Stimulated activated naive CD8-positive, alpha-beta T cell treated with anti-CD3 and anti-CD28 coated beads, Interleukin-15, Interleukin-2, amounts not matched to agents 100 U/mL and 50 U/mL, for 24 hours (primary cell): Measurements from ENCODE around the gene PTK6.
A peak's percentile ranks its signal among the peaks of the same experiment; 100 is the strongest.

ENCODE experiments used
- ATAC-seq: fragments of 150-1000 bp; cut with Tn5 transposase; one replicate; pipeline ENCODE4 v1.10.0; 2021
- DNase-seq: peaks from one replicate; pipeline ENCODE4 v3.0.0; 2021

The PTK6 gene

GRCh38 chr20:63505723-63506122 is 31.5 kb downstream of the PTK6 start:
- ATAC-seq (no peak), DNase-seq (no peak)

GRCh38 chr20:63505281-63505680 is 31.9 kb downstream of the PTK6 start:
- DNase-seq (no peak), ATAC-seq (no peak)

GRCh38 chr20:63504642-63505041 is 32.5 kb downstream of the PTK6 start:
- DNase-seq (no peak), ATAC-seq (no peak)

- ATAC-seq, result no peak
- DNase-seq, result no peak
Observed at GRCh38 chr20:63503524-63503923, 33.7 kb downstream of the PTK6 start.

GRCh38 chr20:63502671-63503172 is 34.5 kb downstream of the PTK6 start:
- DNase-seq (no peak), ATAC-seq (no peak)

- no peak for ATAC-seq
- DNase-seq, result no peak
Observed at GRCh38 chr20:63501818-63502670, 35.1 kb downstream of the PTK6 start.

- DNase-seq, result no peak
Observed at GRCh38 chr20:63500902-63501817, 36.0 kb downstream of the PTK6 start.

GRCh38 chr20:63500151-63500901 is 36.9 kb downstream of the PTK6 start:
- no peak for ATAC-seq
- DNase-seq, result no peak

More at GRCh38 chr20:63500902-63501817, 36.0 kb downstream of the PTK6 start:
- ATAC-seq, result no peak

- no peak for ATAC-seq
- DNase-seq, result no peak
Observed at GRCh38 chr20:63499338-63499969, 37.7 kb downstream of the PTK6 start.

- ATAC-seq (no peak), DNase-seq (peak; percentile 37)
Observed at GRCh38 chr20:63498960-63499337, 38.2 kb downstream of the PTK6 start, which contains the start of gene EEF1A2. TSS of gene EEF1A2 (minus strand) at chr20:63499083. CDS start at chr20:63497763, 1,320 bp downstream.

- DNase-seq (no peak), ATAC-seq (no peak)
Observed at GRCh38 chr20:63497946-63498935, 38.9 kb downstream of the PTK6 start.

- ATAC-seq (no peak), DNase-seq (no peak)
Observed at GRCh38 chr20:63497138-63497945, 39.8 kb downstream of the PTK6 start.

- DNase-seq (no peak), ATAC-seq (peak; percentile 16)
Observed at GRCh38 chr20:63496596-63497120, 40.5 kb downstream of the PTK6 start.

- ATAC-seq (peak; percentile 64), DNase-seq (peak; percentile 88)
Observed at GRCh38 chr20:63495741-63496595, 41.2 kb downstream of the PTK6 start.

- ATAC-seq (no peak), DNase-seq (no peak)
Observed at GRCh38 chr20:63495167-63495720, 41.9 kb downstream of the PTK6 start.

- ATAC-seq (no peak), DNase-seq (no peak)
Observed at GRCh38 chr20:63494420-63495166, 42.6 kb downstream of the PTK6 start.

GRCh38 chr20:63494084-63494419 is 43.1 kb downstream of the PTK6 start:
- DNase-seq, result no peak
- ATAC-seq, result no peak
